ENCODE data around the gene STIM1. TPM values are rescaled to one million over a fixed set of nuclear protein-coding genes. Genes with fewer than 3 reads are reported as not detected.

The STIM1 gene
- total RNA-seq, 1 donor from 2014 or later = 60.8 TPM

DNA sequence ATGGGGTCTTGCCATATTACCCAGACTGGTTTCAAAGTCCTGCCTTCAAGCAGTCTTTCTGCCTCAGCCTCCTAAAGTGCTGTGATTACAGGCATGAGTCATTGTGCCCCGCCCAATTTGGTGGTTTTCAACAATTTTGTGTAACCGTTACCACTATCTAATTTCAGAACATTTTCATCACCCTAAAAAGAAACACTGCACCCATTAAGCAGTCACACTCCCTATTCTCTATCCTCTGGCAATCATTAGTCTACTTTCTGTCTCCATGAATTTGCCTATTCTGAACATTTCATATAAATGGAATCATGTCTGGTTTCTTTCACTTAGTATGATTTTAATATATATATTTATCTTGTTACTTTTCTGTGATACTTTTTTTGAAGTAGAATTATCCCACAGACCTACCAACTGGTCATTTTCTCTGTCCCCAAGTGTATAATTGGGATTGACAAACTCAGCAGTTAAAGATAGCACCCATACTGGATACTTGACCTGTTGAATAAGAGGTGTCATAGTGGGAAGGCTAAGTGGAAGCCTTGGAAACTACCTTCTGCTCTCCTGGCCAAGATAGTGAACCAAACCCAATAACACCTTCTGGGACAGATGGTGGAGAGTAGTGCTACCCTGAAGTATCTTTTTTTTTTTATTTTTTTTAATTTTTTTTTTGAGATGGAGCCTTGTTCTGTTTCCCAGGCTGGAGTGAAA lies 64.8 kb downstream of the STIM1 start:
- TF ChIP-seq, protein P1, sequence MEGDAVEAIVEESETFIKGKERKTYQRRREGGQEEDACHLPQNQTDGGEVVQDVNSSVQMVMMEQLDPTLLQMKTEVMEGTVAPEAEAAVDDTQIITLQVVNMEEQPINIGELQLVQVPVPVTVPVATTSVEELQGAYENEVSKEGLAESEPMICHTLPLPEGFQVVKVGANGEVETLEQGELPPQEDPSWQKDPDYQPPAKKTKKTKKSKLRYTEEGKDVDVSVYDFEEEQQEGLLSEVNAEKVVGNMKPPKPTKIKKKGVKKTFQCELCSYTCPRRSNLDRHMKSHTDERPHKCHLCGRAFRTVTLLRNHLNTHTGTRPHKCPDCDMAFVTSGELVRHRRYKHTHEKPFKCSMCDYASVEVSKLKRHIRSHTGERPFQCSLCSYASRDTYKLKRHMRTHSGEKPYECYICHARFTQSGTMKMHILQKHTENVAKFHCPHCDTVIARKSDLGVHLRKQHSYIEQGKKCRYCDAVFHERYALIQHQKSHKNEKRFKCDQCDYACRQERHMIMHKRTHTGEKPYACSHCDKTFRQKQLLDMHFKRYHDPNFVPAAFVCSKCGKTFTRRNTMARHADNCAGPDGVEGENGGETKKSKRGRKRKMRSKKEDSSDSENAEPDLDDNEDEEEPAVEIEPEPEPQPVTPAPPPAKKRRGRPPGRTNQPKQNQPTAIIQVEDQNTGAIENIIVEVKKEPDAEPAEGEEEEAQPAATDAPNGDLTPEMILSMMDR (IDR thresholded peaks at IDR 0.05; ENCODE audit: insufficient read depth, low read length, severe bottlenecking) = no peak
- no peak overlapping the region for H3K4me3 ChIP-seq (ENCODE audit: low read depth, low read length)
- DNase-seq (ENCODE audit: low read depth) = peak; percentile 82
- H3K36me3 ChIP-seq (ENCODE audit: control insufficient read depth, insufficient read depth, low read length) = no peaks in the 10 kb centered on the region
- no peaks in the 10 kb centered on the region for H3K27me3 ChIP-seq (ENCODE audit: control insufficient read depth, insufficient read depth, low read length)
- FAIRE-seq = no peak

DNA sequence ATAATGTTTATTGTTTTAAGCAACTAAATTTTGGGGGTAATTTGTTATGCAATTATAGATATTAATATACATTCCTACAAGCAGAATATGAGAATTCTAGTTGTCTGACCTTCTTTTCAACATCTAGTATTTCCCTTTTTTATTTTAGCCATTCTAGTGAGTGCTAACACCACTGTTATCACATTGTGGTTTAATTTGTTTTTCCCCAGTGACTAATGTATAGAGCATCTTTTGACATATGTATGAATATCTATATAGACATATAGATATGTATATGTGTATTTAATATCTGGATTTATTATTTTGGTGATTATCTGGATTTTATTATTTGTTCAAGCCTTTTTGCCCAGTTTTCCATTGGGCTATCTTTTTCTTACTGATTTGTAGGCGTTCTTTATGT lies 66.6 kb downstream of the STIM1 start:
- H3K4me3 ChIP-seq (ENCODE audit: low read depth, low read length) = no peak overlapping the region
- no peak for DNase-seq (ENCODE audit: low read depth)
- H3K27me3 ChIP-seq (ENCODE audit: control insufficient read depth, insufficient read depth, low read length) = no peaks in the 10 kb centered on the region
- TF ChIP-seq, protein P1 (IDR thresholded peaks at IDR 0.05; ENCODE audit: insufficient read depth, low read length, severe bottlenecking) = no peak
- no peak for FAIRE-seq
- no peaks in the 10 kb centered on the region for H3K36me3 ChIP-seq (ENCODE audit: control insufficient read depth, insufficient read depth, low read length)

DNA sequence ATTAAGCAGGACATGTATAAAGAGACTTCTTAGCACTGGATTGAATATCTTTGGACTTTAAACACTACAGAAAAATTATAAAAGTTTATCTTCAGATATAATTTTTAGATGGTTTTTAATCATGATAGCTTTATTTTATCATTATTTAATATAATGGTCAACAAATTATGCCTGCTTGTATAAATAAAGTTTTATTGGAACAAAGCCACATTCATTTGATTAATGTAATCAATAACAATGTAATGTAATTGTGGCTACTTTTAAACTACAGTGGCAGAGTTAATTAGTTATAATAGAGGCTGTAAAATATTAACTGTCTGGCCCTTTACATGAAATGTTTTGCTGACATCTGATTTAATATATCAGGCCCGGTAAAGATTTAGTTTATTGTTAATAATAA lies 70.0 kb downstream of the STIM1 start:
- DNase-seq (ENCODE audit: low read depth) (no peak), FAIRE-seq (no peak)
- Histone ChIP-seq H3K27me3 (ENCODE audit: control insufficient read depth, insufficient read depth, low read length) (no peaks in the 10 kb centered on the region), H3K36me3 (ENCODE audit: control insufficient read depth, insufficient read depth, low read length) (no peaks in the 10 kb centered on the region), H3K4me3 (ENCODE audit: low read depth, low read length) (no peak overlapping the region)
- TF ChIP-seq, protein P1 (IDR thresholded peaks at IDR 0.05; ENCODE audit: insufficient read depth, low read length, severe bottlenecking) = no peak

DNA sequence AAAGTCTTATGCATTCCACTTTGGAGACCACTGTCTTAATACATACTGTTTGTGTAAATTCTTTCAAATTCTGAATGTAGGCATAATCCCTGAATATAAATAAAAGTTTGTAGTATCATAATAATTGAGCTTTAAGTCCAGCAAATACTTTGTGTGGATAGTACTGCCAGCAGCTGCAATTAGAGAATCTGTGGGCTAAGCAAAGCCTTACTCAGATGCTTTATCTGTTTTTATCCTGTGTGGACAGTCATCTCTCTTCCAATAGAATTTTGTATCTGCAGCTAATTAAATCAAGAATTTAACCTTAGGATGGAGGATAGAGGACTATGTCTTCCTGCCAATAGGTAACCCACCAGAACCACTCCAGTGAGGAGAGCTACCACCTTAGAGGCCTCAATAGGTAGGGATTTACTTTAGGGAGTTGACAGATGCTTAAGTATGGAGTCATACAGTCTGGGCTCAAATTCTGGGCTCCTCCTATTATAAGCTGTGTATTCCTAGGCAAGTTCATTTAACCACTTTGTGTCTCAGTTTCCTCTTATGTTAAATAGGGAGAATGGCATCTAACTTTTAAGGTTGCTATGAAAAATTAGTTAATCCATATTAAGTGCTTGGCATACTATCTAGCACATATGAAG lies 71.1 kb downstream of the STIM1 start:
- peak; percentile 30 for DNase-seq (ENCODE audit: low read depth)
- TF ChIP-seq, protein P1 (IDR thresholded peaks at IDR 0.05; ENCODE audit: insufficient read depth, low read length, severe bottlenecking) = no peak
- Histone ChIP-seq H3K36me3 (ENCODE audit: control insufficient read depth, insufficient read depth, low read length) (no peaks in the 10 kb centered on the region), H3K27me3 (ENCODE audit: control insufficient read depth, insufficient read depth, low read length) (no peaks in the 10 kb centered on the region), H3K4me3 (ENCODE audit: low read depth, low read length) (no peak overlapping the region)
- no peak for FAIRE-seq

DNA sequence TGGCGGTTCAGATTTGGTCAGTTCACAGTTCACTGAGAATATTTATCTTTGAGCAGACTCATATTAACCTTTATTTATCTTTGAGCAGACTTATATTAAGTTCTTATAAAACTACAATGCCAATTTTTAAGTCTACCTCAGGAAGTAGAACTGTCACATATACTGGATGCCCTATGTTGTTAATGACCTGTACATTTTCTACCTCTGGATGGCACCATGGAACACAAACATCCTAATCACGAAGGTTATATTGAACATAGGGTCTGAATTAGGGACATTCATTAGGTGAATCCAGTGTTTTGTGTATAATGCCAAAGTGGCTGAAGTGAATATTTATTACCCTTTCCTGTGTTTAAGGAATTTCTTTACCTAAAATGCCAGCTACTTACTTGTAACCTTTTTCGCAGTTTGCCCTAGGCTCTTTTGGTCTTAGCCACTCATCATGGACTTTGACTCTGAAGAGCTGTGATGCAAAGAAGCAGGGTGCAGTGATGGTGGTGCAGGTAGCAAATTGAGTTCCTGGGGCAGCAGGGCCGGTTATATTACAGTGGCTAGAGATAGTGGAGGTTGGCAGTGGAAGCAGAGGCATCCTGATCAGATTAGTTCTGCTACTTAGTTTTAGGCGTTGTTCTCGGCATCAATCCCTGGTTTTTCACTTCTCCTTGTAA lies 71.8 kb downstream of the STIM1 start:
- Histone ChIP-seq H3K4me3 (ENCODE audit: low read depth, low read length) (no peak overlapping the region), H3K36me3 (ENCODE audit: control insufficient read depth, insufficient read depth, low read length) (no peaks in the 10 kb centered on the region), H3K27me3 (ENCODE audit: control insufficient read depth, insufficient read depth, low read length) (no peaks in the 10 kb centered on the region)
- FAIRE-seq (no peak), DNase-seq (ENCODE audit: low read depth) (no peak)
- TF ChIP-seq, protein P1 (IDR thresholded peaks at IDR 0.05; ENCODE audit: insufficient read depth, low read length, severe bottlenecking) = no peak

Data from bronchial epithelial cell (primary cell).